ENCODE measurements around the gene UVSSA. TPM values are rescaled to one million over a fixed set of nuclear protein-coding genes. Genes with fewer than 3 reads are reported as not detected.

UVSSA gene
- total RNA-seq, 1 donor from 2014 or later = 35.2 TPM

DNA sequence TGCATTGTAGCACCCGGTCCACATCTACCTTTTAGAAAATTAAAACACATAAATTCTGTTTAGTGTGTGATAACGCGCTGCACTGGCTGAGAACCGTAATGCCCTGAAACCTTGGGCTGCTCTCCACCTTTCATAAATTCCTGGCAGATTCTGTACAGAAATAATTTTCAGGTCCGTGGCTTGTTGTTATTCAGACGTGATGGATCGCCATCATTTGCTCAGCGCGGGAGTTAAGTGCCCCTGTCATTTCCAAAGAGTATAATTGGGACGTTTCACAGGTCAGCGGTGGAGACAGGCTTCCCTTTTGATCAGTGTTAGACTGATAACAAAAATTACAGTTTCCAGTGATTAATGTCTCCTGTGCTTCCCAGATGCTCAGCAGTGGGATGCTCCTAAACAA, 16.5 kb downstream of the UVSSA start:
- Mint-ChIP-seq H3K27ac (no peak overlapping the region), H3K9me3 (no peaks in the 10 kb centered on the region), H3K4me1 (no peaks in the 10 kb centered on the region), H3K27me3 (no peaks in the 10 kb centered on the region), H3K36me3 (ENCODE audit: low read depth) (peaks cover 19% of the 10 kb centered on the region), H3K4me3 (no peak overlapping the region)
- intact Hi-C loops (cut with micrococcal nuclease) = no loop called here
- TF ChIP-seq, protein P1, sequence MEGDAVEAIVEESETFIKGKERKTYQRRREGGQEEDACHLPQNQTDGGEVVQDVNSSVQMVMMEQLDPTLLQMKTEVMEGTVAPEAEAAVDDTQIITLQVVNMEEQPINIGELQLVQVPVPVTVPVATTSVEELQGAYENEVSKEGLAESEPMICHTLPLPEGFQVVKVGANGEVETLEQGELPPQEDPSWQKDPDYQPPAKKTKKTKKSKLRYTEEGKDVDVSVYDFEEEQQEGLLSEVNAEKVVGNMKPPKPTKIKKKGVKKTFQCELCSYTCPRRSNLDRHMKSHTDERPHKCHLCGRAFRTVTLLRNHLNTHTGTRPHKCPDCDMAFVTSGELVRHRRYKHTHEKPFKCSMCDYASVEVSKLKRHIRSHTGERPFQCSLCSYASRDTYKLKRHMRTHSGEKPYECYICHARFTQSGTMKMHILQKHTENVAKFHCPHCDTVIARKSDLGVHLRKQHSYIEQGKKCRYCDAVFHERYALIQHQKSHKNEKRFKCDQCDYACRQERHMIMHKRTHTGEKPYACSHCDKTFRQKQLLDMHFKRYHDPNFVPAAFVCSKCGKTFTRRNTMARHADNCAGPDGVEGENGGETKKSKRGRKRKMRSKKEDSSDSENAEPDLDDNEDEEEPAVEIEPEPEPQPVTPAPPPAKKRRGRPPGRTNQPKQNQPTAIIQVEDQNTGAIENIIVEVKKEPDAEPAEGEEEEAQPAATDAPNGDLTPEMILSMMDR (IDR thresholded peaks at IDR 0.05) = no peak
- ChIA-PET CTCF (no interaction called here), POLR2A (no interaction called here)
- no peak for DNase-seq
- no peak for ATAC-seq (ENCODE audit: low read depth)

DNA sequence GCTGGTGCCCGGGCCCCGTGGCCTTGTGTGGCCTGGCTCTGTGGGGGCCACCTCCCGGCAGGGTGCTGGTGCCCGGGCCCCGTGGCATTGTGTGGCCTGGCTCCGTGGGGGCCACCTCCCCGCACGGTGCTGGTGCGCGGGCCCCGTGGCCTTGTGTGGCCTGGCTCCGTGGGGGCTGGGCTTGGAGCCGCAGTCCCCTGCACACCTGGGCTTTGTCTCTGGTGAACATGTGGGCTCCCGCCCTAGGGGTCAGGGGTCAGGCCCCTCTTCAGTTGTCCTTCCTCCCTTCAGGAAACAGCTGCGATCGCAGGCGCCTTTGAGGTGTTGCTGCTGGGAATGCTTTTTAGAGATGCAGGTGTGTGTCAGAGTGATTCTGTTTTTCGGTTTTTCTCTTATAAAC, 17.2 kb downstream of the UVSSA start:
- ATAC-seq (ENCODE audit: low read depth) (no peak), DNase-seq (no peak)
- Mint-ChIP-seq H3K36me3 (ENCODE audit: low read depth) (peaks cover 14% of the 10 kb centered on the region), H3K27me3 (no peaks in the 10 kb centered on the region), H3K9me3 (no peaks in the 10 kb centered on the region), H3K4me3 (no peak overlapping the region), H3K4me1 (no peaks in the 10 kb centered on the region), H3K27ac (no peak overlapping the region)
- ChIA-PET CTCF (no interaction called here), POLR2A (no interaction called here)
- intact Hi-C loops (cut with micrococcal nuclease) = no loop called here
- TF ChIP-seq, protein P1 (IDR thresholded peaks at IDR 0.05) = no peak

DNA sequence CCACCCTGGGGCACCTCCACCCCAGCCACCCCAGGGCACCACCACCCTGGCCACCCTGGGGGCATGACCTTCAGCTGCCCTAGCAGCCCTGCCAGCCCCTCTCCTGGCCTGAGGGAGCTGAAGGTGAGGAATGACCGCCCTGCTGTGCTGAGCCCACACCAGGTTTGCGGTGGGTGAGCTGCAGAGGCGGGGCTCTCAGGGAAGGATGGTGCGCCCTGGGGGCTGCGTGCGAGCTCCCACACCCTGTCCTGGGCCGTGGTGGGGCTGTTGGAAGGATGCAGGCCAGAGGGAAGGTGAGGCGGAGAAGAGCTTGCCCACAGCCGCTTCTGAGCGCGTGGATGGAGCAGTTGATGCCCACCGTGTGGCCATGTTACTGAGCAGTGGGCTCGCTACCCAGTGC, 17.7 kb downstream of the UVSSA start:
- TF ChIP-seq, protein P1 (IDR thresholded peaks at IDR 0.05) = no peak
- Mint-ChIP-seq H3K36me3 (ENCODE audit: low read depth) (peaks cover 13% of the 10 kb centered on the region), H3K27ac (no peak overlapping the region), H3K4me1 (no peaks in the 10 kb centered on the region), H3K9me3 (no peaks in the 10 kb centered on the region), H3K27me3 (no peaks in the 10 kb centered on the region), H3K4me3 (no peak overlapping the region)
- no peak for ATAC-seq (ENCODE audit: low read depth)
- ChIA-PET POLR2A (interaction anchor here (0.6 kb wide), 1 partner anchor 360 kb away, joined by 7 read pairs; no protein-coding TSS in a partner anchor), CTCF (no interaction called here)
- DNase-seq = no peak
- intact Hi-C loops (cut with micrococcal nuclease) = no loop called here

DNA sequence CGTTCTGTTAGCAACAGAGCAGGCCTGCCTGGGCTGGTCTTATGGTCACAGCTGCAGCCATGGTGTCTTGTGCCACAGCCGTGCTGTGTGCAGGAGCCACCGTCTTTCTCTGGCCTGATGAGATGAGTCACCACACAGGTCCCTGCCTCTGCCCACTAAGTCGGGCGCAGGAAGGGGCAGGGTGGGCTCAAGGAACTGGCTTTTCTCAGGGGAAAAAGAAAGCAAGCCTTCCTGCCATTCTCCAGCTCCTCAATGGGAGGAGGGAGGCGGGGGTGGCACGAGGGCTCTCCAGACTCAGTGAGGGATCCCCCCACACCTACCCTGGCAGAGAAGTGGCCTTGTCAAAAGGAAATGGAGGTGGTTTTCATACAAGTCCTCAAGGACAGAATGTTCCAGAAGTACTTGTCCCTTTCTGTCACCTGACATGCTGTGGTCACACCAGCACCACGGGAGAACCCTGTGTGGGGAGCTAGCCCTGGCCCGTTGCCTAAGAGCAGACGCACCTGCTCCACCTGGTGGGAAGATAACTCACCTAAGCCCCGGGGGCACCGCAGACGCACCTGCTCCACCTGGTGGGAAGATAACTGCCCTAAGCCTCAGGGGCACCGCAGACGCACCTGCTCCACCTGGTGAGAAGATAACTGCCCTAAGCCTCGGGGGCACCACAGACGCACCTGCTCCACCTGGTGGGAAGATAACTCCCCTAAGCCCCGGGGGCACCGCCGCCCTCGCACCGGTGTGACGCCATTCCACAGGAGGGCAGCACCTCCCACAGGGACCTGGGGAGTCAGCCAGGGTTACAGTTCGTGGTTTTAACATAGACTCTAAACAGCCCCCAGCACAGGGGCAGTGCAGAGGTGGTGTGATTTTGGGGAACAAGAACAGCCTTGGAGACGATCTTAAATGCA, 18.5 kb downstream of the UVSSA start:
- ChIA-PET POLR2A (interaction anchor here (0.6 kb wide), 1 partner anchor 359 kb away, joined by 7 read pairs; no protein-coding TSS in a partner anchor), CTCF (interaction anchor here (1.0 kb wide), 1 partner anchor 13 kb away, joined by 3 read pairs; no protein-coding TSS in a partner anchor)
- no peaks in the 10 kb centered on the region for H3K4me1 Mint-ChIP-seq
- no peaks in the 10 kb centered on the region for H3K27me3 Mint-ChIP-seq
- TF ChIP-seq, protein P1 (IDR thresholded peaks at IDR 0.05) = no peak
- no peak overlapping the region for H3K4me3 Mint-ChIP-seq
- H3K9me3 Mint-ChIP-seq = no peaks in the 10 kb centered on the region
- DNase-seq (no peak), ATAC-seq (ENCODE audit: low read depth) (no peak)
- intact Hi-C loops (cut with micrococcal nuclease) = no loop called here
- H3K36me3 Mint-ChIP-seq (ENCODE audit: low read depth) = peaks cover 13% of the 10 kb centered on the region
- no peak overlapping the region for H3K27ac Mint-ChIP-seq

DNA sequence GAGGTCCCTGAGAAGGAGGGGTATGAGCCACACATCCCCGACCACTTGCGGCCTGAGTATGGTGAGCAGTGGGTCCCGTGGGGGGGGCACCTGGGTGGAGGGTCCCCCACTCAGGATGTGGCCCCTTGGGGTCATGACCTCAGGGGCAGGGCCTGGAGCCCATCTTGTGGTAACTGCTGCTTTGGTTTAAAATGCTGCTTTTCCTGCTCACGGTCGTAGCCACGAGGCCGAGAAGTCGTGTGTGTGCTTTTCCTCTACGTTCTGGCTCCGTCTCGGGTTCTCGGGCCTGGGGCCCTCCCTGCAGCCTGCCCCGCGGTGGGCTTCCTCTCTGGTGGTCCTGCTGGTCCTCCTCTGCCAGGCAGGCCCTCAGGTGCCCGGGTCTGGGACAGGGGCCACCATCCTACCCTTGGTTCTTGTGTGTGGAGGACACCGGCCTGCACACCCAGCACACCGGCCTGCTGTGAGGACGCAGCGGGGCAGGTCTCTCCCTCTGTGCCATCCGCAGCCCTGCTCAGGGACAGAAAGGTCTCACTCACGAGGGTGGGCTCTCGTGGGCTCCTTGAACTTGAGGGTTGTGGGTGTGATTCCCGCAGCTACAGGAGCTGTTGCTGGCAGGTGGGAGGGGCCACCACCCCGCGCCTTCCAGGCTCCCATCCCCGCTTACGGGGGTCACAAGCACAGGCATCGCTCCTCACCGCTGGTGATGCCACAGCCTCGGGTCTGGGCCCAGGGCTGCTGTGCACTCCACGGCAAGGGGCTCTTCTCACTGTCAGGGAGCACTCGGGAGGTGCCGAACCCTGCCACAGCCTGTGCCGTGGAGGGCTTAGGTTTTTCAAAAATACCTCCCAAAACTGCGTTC, 19.6 kb downstream of the UVSSA start:
- H3K36me3 Mint-ChIP-seq (ENCODE audit: low read depth) = peaks cover 18% of the 10 kb centered on the region
- no peaks in the 10 kb centered on the region for H3K9me3 Mint-ChIP-seq
- DNase-seq = no peak
- POLR2A ChIA-PET = no interaction called here
- no peaks in the 10 kb centered on the region for H3K27me3 Mint-ChIP-seq
- H3K27ac Mint-ChIP-seq = no peak overlapping the region
- no peak overlapping the region for H3K4me3 Mint-ChIP-seq
- TF ChIP-seq, protein P1 (IDR thresholded peaks at IDR 0.05) = no peak
- intact Hi-C loops (cut with micrococcal nuclease) = no loop called here
- CTCF ChIA-PET = no interaction called here
- no peaks in the 10 kb centered on the region for H3K4me1 Mint-ChIP-seq
- no peak for ATAC-seq (ENCODE audit: low read depth)
